ENCODE results near the gene NOD1. TPM values are rescaled to one million over a fixed set of nuclear protein-coding genes. Genes with fewer than 3 reads are reported as not detected.

NOD1 gene
- total and polyA plus RNA-seq, 7 donors = 3.0 to 17.5 (median 6.4) TPM

DNA sequence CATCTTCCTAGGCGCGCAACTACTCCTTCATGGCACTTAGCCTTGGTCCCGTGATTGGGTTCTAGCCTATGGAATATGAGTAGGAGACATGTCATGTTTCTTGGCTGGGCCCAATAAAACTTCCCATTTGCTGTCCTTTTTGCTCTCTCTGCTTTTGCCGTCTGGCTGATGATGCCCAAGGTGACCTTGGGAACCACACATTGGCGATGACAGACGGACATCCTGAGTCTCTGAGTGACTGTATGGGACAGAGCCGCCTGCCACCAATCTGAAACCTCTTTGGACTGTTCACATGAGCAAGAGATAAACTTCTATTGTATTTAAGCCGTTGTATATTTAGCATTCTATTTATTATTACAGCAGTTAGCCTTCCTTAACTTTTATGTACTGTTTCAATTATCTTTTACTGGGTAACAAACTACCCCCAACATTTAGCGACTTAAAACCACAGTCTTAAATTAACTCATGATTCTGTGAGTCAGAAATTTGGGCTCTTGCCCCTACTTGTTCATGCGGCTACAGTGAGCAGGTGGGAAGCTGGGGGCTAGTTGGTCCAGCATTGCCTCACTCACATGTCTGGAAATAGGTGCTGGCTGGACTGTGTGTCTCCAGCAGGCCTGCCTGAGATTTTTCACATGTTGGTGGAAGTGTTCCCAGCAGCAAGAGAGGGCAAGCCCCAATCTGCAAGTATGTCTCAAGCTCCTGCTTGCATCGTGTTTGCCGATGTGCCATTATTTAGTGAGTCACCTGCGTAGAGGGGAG lies 71.7 kb downstream of the NOD1 start:
- TF ChIP-seq, protein P1, sequence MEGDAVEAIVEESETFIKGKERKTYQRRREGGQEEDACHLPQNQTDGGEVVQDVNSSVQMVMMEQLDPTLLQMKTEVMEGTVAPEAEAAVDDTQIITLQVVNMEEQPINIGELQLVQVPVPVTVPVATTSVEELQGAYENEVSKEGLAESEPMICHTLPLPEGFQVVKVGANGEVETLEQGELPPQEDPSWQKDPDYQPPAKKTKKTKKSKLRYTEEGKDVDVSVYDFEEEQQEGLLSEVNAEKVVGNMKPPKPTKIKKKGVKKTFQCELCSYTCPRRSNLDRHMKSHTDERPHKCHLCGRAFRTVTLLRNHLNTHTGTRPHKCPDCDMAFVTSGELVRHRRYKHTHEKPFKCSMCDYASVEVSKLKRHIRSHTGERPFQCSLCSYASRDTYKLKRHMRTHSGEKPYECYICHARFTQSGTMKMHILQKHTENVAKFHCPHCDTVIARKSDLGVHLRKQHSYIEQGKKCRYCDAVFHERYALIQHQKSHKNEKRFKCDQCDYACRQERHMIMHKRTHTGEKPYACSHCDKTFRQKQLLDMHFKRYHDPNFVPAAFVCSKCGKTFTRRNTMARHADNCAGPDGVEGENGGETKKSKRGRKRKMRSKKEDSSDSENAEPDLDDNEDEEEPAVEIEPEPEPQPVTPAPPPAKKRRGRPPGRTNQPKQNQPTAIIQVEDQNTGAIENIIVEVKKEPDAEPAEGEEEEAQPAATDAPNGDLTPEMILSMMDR (IDR thresholded peaks at IDR 0.05) = no peak
- TF ChIP-seq POLR2A (IDR thresholded peaks at IDR 0.05) (no peak), POLR2AphosphoS5 (IDR thresholded peaks at IDR 0.05) (no peak), EP300 (IDR thresholded peaks at IDR 0.05) (no peak)
- no peak overlapping the region for H3K27ac ChIP-seq
- no peak for DNase-seq
- intact Hi-C loops (cut with DNase I) = no loop called here
- H3K36me3 ChIP-seq = no peaks in the 10 kb centered on the region
- no peaks in the 10 kb centered on the region for H3K9me3 ChIP-seq
- H3K27me3 ChIP-seq = no peaks in the 10 kb centered on the region
- no peak overlapping the region for H3K4me3 ChIP-seq
- WGBS, 2 donors = 94 to 95% methylated on average over 13 of the region's 13 CpGs
- H3K4me1 ChIP-seq = no peaks in the 10 kb centered on the region

GRCh38 chr7:30405179-30405578 lies 73.4 kb downstream of the NOD1 start:
- Histone ChIP-seq H3K36me3 (no peaks in the 10 kb centered on the region), H3K9me3 (no peaks in the 10 kb centered on the region), H3K4me1 (no peaks in the 10 kb centered on the region), H3K27me3 (no peaks in the 10 kb centered on the region), H3K27ac (no peak overlapping the region), H3K4me3 (no peak overlapping the region)
- DNase-seq = no peak
- intact Hi-C loops (cut with DNase I) = no loop called here
- WGBS, 2 donors = 86 to 95% methylated on average over 2 of the region's 2 CpGs
- no peak for TF ChIP-seq EP300 (IDR thresholded peaks at IDR 0.05)
- no peak for TF ChIP-seq POLR2AphosphoS5 (IDR thresholded peaks at IDR 0.05)
- TF ChIP-seq, protein P1 (IDR thresholded peaks at IDR 0.05) = no peak
- TF ChIP-seq POLR2A (IDR thresholded peaks at IDR 0.05) = no peak

GRCh38 chr7:30403477-30403876 lies 75.1 kb downstream of the NOD1 start:
- no peaks in the 10 kb centered on the region for H3K27me3 ChIP-seq
- no peak overlapping the region for H3K4me3 ChIP-seq
- DNase-seq = no peak
- no peaks in the 10 kb centered on the region for H3K4me1 ChIP-seq
- TF ChIP-seq EP300 (IDR thresholded peaks at IDR 0.05) = no peak
- TF ChIP-seq POLR2A (IDR thresholded peaks at IDR 0.05) = no peak
- TF ChIP-seq POLR2AphosphoS5 (IDR thresholded peaks at IDR 0.05) = no peak
- TF ChIP-seq, protein P1 (IDR thresholded peaks at IDR 0.05) = no peak
- intact Hi-C loops (cut with DNase I) = no loop called here
- no peak overlapping the region for H3K27ac ChIP-seq
- 44 to 84% methylated on average over 3 of the region's 3 CpGs for WGBS, 2 donors
- no peaks in the 10 kb centered on the region for H3K36me3 ChIP-seq
- H3K9me3 ChIP-seq = no peaks in the 10 kb centered on the region

DNA sequence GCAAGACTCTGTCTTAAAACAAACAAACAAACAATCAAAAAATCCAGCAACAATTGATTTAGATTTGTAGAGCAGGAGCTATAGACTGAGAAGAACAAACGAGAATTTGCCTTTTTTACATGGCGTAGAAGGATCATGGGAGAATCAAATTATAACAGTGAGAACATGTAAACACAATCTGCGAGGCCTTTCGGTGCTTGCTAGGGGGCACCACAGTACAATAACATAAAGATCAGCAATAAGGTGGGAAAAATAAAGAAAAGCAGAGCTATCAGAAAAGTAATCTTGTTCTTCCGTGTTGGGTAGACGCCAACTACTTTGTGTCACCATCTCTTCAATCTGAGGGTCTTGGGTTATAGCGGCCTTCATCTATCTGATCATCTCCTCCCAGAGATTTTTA lies 82.2 kb downstream of the NOD1 start:
- no peak for DNase-seq
- WGBS, 2 donors = 67 to 70% methylated on average over 7 of the region's 7 CpGs
- Histone ChIP-seq H3K4me1 (no peaks in the 10 kb centered on the region), H3K27me3 (no peaks in the 10 kb centered on the region), H3K36me3 (no peaks in the 10 kb centered on the region), H3K27ac (no peak overlapping the region), H3K4me3 (no peak overlapping the region), H3K9me3 (no peaks in the 10 kb centered on the region)
- intact Hi-C loops (cut with DNase I) = no loop called here
- TF ChIP-seq POLR2A (IDR thresholded peaks at IDR 0.05) (no peak), EP300 (IDR thresholded peaks at IDR 0.05) (no peak), POLR2AphosphoS5 (IDR thresholded peaks at IDR 0.05) (no peak)
- TF ChIP-seq, protein P1 (IDR thresholded peaks at IDR 0.05) = no peak

- no peak for DNase-seq
- Histone ChIP-seq H3K36me3 (no peaks in the 10 kb centered on the region), H3K27ac (no peak overlapping the region), H3K27me3 (no peaks in the 10 kb centered on the region), H3K9me3 (no peaks in the 10 kb centered on the region), H3K4me3 (no peak overlapping the region), H3K4me1 (no peaks in the 10 kb centered on the region)
- TF ChIP-seq, protein P1 (IDR thresholded peaks at IDR 0.05) = no peak
- TF ChIP-seq POLR2A (IDR thresholded peaks at IDR 0.05) (no peak), POLR2AphosphoS5 (IDR thresholded peaks at IDR 0.05) (no peak), EP300 (IDR thresholded peaks at IDR 0.05) (no peak)
- intact Hi-C loops (cut with DNase I) = no loop called here
- WGBS, 2 donors = 96 to 99% methylated on average over 4 of the region's 4 CpGs
Observed at GRCh38 chr7:30395676-30396075, 82.9 kb downstream of the NOD1 start.

Data from sigmoid colon (tissue), 7 donors.